GM21825 (cell line): Measurements from ENCODE around the gene TRPV6.

ENCODE experiments used
- ATAC-seq: cut with Tn5 transposase; IDR thresholded peaks from one replicate; pipeline ENCODE4 v1.9.1; 2021; ENCODE audit warnings: mild to moderate bottlenecking, moderate library complexity; ENCODE audit not compliant: unreplicated experiment

Gene TRPV6

GRCh38 chr7:142855756-142856564, 29.6 kb downstream of the TRPV6 start:
- no peak for ATAC-seq

- ATAC-seq = peak; percentile 10
These were observed 30.3 kb downstream of the TRPV6 start for GRCh38 chr7:142855114-142855743.

GRCh38 chr7:142854372-142855113, 31.0 kb downstream of the TRPV6 start, which contains the start of gene EPHB6:
Gene EPHB6, plus strand, starts transcription at chr7:142855076. Its CDS starts 8,152 bp downstream, at chr7:142863228.
- ATAC-seq = peak; percentile 55

GRCh38 chr7:142853739-142854371, 31.7 kb downstream of the TRPV6 start:
- ATAC-seq = peak; percentile 77

GRCh38 chr7:142851919-142852318, 33.6 kb downstream of the TRPV6 start:
- ATAC-seq = no peak

GRCh38 chr7:142851269-142851668, 34.3 kb downstream of the TRPV6 start:
- no peak for ATAC-seq

GRCh38 chr7:142847353-142847752, 38.2 kb downstream of the TRPV6 start:
- ATAC-seq = no peak

GRCh38 chr7:142842251-142842766, 43.2 kb downstream of the TRPV6 start:
- ATAC-seq = no peak

GRCh38 chr7:142838461-142839213, 46.9 kb downstream of the TRPV6 start:
- no peak for ATAC-seq

GRCh38 chr7:142836426-142836825, 49.1 kb downstream of the TRPV6 start:
- ATAC-seq = no peak

- no peak for ATAC-seq
These were observed 50.1 kb downstream of the TRPV6 start for GRCh38 chr7:142835487-142835886.

- peak; percentile 84 for ATAC-seq
These were observed 52.1 kb downstream of the TRPV6 start for GRCh38 chr7:142833174-142834048.

GRCh38 chr7:142832417-142832816, 53.1 kb downstream of the TRPV6 start:
- ATAC-seq = no peak

GRCh38 chr7:142827951-142828500, 57.5 kb downstream of the TRPV6 start:
- no peak for ATAC-seq

- no peak for ATAC-seq
These were observed 62.8 kb downstream of the TRPV6 start for GRCh38 chr7:142822714-142823113.
